ENCODE results near the gene FLYWCH2. TPM values are rescaled to one million over a fixed set of nuclear protein-coding genes. Genes with fewer than 3 reads are reported as not detected.

The FLYWCH2 gene, protein sequence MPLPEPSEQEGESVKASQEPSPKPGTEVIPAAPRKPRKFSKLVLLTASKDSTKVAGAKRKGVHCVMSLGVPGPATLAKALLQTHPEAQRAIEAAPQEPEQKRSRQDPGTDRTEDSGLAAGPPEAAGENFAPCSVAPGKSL
- total RNA-seq, result 39.4 and 39.9 TPM in 2 replicates

DNA sequence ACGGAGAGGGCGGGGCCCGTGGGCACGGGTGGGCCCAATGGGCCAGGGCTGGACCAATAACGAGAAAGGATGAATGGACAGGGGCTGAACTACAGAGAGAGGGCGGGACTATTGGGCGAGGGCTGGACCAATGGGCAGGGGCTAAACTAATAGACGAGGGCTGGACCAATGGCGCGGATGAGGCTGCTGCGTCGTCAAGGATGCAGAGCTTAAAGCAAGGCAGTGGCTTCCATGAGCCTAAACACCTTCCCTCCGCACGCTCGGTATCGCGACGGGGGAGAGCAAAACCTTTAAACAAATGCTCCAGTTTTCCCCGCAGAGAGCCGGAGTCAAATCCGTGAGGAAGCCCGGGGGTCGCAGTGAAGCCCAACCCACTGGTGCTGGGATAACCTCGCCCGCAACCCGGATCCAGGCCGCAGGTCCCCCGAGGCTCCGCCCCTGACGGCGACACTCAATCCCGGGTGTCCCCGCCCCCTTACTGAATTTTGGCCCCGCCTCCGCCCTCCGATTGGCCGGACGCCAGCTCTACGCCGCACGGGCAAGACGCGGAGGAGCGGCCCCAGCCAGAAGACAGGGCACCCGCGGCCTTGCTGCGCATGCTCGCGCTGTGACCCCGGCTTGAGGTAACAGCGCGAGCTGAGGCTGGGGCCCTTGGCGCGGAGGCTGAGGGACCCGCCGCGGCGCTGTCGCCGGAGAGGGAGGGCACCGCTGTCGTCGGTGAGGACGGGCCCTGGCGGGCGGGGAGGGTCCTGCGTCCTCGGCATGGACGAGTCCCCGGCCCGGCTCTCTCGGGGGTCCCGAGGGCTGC lies at the start of gene FLYWCH2:
TSS of gene FLYWCH2 (plus strand) at position 566 of the 808 bp plus-strand sequence. CDS start 13,235 bp downstream, outside the sequence.
- DNase-seq (ENCODE audit: low read depth), result peak; percentile 97

- DNase-seq (ENCODE audit: low read depth), result no peak
Observed at GRCh38 chr16:2833776-2834175, 49.2 kb upstream of the FLYWCH2 start.

- no peak for DNase-seq (ENCODE audit: low read depth)
Observed at GRCh38 chr16:2834968-2835367, 48.0 kb upstream of the FLYWCH2 start.

- DNase-seq (ENCODE audit: low read depth), result peak; percentile 99
Observed at GRCh38 chr16:2835638-2836493, 47.1 kb upstream of the FLYWCH2 start.

DNA sequence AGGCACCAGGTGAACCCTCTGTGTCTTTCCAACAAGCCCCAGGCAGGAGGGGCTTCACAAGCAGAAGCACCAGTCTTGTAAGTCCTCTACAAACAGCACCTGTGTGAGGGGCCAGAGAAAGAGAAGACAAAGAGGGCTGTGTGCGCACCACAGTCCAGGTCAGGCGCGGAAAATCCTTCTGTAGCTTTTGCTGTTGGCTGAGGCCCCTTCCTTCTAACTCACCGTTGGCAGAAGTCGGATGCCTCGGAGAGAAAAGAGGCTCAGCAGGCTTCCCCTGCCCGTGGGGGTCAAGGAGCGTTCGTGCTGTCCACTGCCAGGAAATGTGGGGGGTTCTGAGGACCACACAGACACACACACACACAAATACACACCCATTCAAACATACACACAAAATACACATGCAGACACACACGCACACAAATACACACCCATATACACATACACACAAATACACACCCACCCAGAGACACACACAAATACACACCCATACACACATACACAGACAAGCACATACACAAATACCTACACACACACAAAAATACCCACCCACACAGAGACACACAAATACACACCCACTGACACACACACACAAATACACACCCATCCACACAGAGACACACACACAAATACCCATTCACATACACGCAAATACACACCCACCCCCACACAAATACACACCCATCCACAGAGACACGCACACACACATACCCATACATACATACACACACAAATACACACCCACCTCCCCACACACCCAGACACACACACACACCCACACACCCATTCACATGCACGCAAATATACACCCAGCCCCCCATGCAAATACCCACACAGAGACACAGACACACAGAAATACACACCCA lies 46.1 kb upstream of the FLYWCH2 start:
- DNase-seq (ENCODE audit: low read depth), result no peak

DNA sequence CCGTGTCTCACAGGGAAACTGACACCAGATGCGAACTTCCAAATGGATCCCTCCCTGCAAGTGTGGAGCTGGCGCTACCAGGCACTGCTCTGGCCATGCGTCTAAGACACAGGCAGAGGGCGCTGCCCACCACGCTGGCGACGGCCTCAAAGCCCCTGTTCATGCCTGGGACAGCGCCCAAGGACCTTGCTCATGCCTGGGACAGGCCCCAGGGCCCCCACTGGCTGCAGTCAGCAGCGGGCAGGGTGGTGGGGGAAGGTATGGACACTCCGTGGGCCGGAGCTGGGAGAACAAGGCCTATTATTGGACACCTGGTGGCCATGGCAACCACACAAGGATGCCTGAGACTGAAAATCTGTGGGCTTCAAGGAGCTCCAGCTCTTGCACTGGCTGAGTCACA lies 44.1 kb upstream of the FLYWCH2 start:
- DNase-seq (ENCODE audit: low read depth), result peak; percentile 60

DNA sequence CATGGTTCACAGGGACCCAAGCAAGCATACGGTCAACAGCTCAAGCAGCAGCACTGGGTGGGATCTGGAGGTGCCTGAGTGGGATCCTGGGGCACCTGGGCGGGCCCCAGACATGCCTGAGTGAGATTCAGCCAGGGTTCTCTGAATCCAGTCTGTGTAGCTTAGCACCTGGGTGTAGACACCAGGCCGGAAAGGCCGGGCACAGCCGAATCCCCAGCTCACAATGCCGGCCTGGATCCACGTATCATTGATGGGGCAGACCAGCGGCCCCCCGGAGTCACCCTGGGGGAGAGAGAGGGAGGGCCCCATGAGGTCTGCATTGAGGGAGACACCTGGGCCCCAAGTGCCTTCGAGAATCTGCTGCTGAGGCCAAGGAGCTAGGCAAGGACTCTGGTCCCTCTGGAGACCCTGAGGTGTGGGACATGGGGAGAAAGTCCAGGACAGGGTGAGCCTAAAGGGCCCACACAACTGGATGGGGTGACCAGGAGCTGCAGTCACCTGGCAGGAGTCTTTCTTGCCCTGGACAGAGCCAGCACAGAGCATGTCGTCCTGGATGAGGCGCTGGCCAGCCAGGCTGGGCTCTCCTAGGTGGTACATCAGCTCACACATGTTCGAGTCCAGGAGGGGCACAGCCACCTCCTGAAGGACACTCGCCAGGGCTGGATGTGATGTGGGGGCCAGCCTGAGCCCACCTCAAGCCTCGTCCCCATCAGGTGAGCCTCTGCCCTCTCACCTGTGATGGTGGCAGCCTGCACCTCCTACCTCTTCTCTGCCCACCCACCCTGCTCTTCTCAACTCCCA lies 43.2 kb upstream of the FLYWCH2 start:
- no peak for DNase-seq (ENCODE audit: low read depth)

- no peak for DNase-seq (ENCODE audit: low read depth)
Observed at GRCh38 chr16:2840914-2841313, 42.1 kb upstream of the FLYWCH2 start.

DNA sequence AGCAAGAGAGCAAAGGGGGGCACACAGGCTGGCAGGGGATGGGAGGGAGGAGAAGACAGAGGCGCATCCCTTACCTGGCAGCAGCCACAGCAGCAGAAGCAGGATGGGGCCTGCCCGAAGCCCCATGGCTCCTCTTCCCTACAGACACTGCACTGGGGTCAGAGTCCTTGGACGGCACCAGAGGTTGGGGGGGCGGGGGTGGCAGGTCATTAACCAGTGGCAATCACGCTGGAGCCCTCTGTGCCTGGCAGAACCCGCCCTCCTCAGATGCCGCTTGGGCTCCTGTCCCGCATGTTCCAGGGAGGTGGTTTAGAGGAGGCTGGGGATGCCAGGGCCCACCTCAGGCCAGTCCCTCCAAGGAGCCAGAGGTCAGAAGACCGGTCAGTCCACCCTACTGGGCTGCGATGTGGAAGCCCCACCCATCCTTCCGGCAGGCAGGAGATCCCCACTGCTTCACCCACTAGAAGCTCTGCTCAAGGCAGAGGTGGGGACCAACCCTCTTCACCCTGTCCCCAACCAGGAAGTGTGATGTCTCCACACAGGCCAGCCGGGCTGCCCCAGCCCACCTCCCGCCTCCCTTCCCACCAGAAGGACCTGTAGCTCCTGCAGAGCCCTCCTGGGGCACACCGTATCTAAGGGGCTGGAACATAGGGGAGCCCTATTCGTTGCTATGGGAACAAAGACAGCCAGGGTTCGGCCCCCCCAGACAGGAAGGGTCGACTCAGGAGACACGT lies 41.2 kb upstream of the FLYWCH2 start:
- DNase-seq (ENCODE audit: low read depth), result no peak

- DNase-seq (ENCODE audit: low read depth), result no peak
Observed at GRCh38 chr16:2842340-2843000, 40.5 kb upstream of the FLYWCH2 start.

DNA sequence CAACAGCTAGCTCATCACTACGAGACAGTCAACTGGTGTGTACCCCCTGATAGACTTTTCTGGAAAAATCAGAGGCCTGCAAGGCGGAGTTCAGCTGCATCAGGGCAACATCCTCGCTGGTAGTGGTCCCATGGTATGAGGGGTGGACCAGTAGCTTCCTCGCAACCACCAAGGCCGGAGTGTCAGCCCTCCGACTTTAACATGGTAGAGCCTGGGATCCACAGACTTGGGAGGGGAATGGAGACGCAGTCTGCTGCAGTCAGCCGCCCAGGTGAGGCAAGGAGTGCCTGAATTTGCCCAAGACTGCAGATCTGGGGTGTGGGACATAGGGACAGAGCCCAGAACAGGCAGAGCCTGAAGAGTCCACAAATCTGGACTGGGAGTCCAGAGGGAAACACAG lies 39.5 kb upstream of the FLYWCH2 start:
- no peak for DNase-seq (ENCODE audit: low read depth)

- DNase-seq (ENCODE audit: low read depth), result no peak
Observed at GRCh38 chr16:2845116-2845515, 37.9 kb upstream of the FLYWCH2 start.

- peak; percentile 99 for DNase-seq (ENCODE audit: low read depth)
Observed at GRCh38 chr16:2846511-2847310, 36.3 kb upstream of the FLYWCH2 start.

DNA sequence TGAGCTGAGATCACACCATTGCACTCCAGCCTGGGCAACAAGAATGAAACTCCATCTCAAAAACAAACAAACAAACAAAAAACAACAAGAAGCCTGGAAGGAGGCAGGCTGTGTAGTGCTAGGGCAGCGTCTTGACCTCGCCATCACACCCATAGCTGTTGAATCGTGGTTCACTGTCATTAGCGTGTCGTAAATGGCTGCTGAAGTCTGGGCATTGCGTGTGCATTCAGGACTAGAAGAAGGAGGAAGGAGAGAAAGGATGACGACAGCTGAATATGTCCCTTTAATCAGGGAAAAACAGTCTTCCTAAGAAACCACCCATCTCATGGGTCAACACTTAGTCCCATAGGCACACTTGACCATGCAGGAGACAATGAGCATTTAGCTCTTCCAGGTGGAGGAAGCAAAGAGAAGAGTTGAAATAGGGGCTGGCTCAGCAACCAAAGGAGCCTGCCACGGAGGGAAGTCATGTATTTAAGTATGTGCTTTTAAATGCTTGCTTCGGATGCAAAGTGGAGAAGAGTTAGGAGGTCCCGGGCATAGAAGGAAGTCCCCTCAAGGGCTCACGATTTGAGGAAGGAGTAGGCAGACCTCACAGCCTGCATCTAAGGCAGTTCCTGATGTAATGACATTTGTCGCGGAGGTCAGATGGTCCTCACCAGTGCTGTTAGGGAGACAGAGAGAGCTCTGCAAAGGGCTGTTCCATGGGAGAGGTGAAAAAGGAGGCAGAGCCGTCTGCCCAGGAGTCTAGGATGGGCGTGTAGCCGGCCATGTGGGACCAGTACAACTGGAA lies 33.9 kb upstream of the FLYWCH2 start:
- DNase-seq (ENCODE audit: low read depth), result no peak

GRCh38 chr16:2852003-2852730 lies 30.8 kb upstream of the FLYWCH2 start:
- DNase-seq (ENCODE audit: low read depth), result no peak

DNA sequence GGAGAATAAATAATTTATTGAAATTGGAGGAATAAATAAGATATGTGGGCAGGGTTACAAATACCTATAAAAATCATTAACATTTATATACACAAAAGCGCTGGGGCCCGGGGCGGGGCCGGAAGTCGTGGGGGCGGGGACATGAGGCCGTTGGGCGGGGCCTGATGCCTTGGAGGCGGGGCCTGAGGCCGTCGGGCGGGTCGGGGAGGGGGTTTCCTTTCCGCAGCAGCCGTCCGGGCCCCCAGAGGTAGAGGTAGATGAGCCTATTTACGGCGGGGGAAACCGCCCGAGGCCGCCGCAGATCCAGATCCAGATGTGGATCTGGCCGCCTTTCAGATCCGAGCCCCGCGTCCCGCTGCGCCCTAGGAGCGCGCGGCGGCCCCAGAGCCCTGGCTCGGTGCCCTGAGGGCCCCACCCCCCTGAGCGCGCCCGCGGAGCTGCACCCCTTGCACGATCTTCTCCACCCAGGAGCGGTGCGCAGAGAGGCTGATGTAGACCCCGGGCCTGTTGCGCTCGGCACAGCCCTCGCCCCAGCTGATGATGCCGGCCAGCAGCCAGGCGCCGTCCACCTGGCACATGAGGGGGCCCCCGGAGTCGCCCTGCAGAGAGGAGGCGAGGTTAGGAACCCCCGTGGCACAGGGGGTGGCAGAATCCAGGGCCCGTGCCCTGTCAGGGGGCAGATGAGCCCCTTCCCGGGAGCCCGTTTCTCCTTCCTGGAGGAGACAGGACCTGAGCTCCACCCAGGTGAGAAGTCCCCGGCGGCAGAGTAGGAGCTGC lies 30.1 kb upstream of the FLYWCH2 start:
- DNase-seq (ENCODE audit: low read depth), result no peak

Measured in renal cortical epithelial cell (primary cell).